C4-2B (cell line): ENCODE measurements around the gene COL9A3.

Experiments
- CTCF ChIP-seq: fragments of 450-650 bp; conservative IDR thresholded peaks from 2 replicates; pipeline ENCODE4 v1.5.1; 2017; ENCODE audit warnings: mild to moderate bottlenecking
- ZFX ChIP-seq: fragments of 450-650 bp; IDR thresholded peaks from 2 replicates; pipeline ENCODE4 v1.6.1; 2017

GRCh38 chr20:62804021-62804626, 12.7 kb upstream of the COL9A3 start:
- TF ChIP-seq CTCF = no peak
- TF ChIP-seq ZFX = no peak
